HG03139 (cell line): ENCODE results near the gene TNFAIP1.

Source experiments
- ATAC-seq: cut with Tn5 transposase; IDR thresholded peaks from one replicate; pipeline ENCODE4 v1.9.1; 2021; ENCODE audit not compliant: unreplicated experiment

Gene TNFAIP1

GRCh38 chr17:28395426-28395825, 59.9 kb downstream of the TNFAIP1 start:
- no peak for ATAC-seq

GRCh38 chr17:28395968-28396367, 60.4 kb downstream of the TNFAIP1 start:
- ATAC-seq: no peak
